Activated CD4-positive, alpha-beta T cell treated with anti-CD3 and anti-CD28 coated beads, Interleukin-2, amount 50 U/mL, for 16 hours (primary cell): ENCODE data around the gene DGKE.

ENCODE experiments used
- DNase-seq: peaks from one replicate; pipeline ENCODE4 v3.0.0-alpha.2; 2020

DGKE gene

DNA sequence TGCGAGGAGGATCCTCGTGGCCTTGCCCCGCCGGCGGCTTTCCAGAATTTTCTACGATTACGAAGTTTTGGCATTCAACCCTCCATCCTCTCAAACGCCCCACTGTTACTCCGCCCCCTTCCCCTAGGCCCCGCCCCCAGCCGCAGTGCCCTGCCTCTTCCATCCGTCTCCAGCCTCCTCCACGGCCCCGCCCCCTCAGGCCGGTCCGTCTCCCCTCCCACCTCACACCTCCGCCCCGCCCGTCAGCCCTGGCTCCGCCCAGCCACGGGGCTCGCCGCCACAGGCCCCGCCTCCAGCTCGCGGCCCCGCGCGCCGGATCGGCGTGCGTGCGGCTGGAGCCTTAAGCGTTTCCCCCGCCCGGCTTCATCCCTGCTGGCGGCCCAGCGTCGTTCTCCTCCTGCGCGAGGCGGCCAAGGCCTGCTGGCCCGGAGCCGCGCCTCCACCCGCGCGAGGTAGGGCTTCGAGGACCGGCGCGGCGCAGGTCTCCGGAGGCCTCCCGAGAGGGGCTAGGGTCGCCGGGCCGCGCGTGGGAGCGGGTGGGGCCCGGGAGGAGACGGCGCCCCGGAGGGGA is at the start of gene DGKE, which contains the start of gene C17orf67:
TSS of gene DGKE (plus strand) at position 343 of the 571 bp plus-strand sequence. CDS start 645 bp downstream, outside the sequence.
TSS of gene C17orf67 (minus strand) at position 112 of the 571 bp plus-strand sequence. CDS start 18,110 bp downstream, outside the sequence.
- DNase-seq = peak; percentile 99

DNA sequence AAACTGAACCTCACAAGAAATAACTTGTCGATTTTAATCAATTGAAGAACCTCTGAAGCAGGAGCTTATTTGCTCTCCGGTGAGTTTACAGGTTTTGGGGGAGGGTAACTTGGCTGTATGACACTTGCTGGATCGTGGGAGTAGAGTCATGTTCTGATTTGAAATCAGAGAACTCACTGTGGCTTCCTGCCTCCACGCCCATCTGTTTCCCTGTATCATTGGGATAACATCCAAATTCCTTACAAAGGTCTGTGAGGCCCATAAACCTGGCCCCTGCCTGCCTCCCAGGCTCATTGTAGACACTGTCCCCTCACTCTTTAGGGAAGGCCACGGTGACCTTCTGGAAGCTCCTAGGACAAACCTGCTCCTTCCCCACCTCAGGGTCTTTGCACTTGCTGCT is 48.5 kb upstream of the DGKE start:
- no peak for DNase-seq

GRCh38 chr17:56785997-56786680 is 47.8 kb upstream of the DGKE start:
- DNase-seq = no peak

DNA sequence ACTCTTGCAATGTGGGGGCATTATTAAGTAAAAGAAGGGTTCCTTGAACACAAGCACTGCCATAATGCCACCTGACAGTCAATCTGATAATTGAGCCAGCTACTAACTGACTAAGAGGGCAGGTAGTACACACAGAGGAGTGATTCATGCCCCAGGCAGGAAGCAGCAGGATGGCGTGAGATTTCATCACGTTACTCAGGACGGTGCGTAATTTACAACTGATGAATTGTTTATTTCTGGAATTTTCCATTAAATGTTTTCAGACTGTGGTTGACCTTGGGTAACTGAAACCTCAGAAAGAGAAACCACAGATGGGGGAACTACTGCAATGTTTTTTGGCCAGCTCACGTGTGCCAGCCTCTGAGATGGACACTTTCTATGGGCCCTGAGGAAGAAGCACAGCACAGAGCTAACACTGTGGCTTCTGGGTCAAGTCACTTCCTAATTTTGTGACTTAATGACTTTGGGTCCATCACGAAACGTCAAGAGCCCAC is 46.9 kb upstream of the DGKE start:
- peak; percentile 90 for DNase-seq

GRCh38 chr17:56792267-56792666 is 41.7 kb upstream of the DGKE start:
- no peak for DNase-seq

DNA sequence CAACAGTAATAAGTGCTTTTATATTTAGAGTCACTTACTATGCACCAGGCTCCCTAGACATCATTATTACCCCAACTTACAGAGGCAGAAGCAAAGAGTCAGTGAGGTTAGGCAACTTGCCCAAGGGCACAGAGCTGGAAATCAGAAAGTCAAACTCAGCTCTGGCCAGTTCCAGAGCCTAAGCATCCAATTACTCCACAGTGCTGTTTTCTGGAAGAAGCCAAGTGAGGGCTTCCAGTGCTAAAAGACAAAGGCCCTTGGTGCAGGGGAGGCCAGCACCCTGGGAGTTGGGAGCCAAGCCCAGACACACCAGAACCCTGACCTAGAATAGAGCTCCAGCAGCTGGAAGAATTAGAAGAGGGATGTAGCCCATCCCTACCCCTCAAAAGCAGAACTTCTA is 40.4 kb upstream of the DGKE start:
- DNase-seq = no peak

GRCh38 chr17:56793957-56794356 is 40.0 kb upstream of the DGKE start:
- DNase-seq = no peak

GRCh38 chr17:56795221-56795865 is 38.6 kb upstream of the DGKE start:
- DNase-seq = no peak

DNA sequence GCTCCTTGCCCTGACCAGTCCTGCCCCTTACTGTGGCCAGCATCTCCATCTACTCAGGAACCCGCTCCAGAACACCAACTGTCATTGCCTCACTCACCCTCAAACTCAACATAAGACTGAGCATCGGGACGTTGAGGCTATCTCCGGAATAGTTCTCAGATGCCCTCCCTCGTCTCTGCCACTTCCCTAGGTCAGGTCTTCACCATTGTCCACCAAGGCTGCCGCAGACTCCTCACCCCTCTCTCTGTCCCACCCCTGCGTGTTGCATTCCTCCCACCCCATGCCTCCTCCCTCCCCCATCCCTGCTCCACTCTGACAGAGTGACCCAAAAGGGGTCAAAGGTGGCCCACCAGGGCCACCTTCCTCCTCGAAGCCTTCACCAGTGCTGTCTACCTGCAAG is 37.4 kb upstream of the DGKE start:
- no peak for DNase-seq

GRCh38 chr17:56798916-56799315 is 35.0 kb upstream of the DGKE start:
- no peak for DNase-seq

DNA sequence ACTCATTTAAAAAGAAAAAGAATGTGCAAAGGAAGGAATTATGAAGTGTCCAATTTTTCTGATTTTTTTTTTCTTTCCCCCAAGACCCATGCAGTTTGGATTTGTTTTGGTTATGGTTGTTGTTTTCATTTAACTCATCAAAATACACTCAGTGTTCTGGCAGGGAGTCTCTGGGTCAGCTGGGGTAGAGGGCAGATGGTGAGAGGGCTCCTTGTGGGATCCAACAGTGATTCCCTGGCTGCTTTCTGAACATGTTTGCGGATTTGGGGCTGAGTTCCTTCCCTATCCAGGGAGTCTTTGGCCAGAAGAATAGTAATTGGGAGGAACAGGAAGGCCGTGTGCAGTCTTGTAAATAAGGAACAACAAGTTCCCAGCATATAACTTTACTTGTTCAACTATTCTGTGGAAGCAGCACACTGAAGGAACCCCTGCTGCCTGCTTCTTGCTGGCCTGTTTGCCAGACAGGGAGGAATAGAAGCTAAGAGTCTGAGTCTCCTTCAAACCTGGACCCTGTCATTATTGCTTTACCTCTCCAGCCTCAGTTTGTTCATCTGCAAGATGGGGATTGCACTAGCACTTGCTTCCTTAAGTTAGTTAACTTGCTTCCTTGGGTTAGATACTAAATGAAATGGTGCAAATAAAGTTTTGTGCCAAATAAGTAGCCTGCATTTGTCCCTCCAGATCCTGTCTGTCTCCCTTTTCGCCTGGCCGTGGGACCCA is 32.3 kb upstream of the DGKE start:
- DNase-seq = no peak

- no peak for DNase-seq
Observed at GRCh38 chr17:56803071-56803470, 30.9 kb upstream of the DGKE start.

- no peak for DNase-seq
Observed at GRCh38 chr17:56804454-56804853, 29.5 kb upstream of the DGKE start.

DNA sequence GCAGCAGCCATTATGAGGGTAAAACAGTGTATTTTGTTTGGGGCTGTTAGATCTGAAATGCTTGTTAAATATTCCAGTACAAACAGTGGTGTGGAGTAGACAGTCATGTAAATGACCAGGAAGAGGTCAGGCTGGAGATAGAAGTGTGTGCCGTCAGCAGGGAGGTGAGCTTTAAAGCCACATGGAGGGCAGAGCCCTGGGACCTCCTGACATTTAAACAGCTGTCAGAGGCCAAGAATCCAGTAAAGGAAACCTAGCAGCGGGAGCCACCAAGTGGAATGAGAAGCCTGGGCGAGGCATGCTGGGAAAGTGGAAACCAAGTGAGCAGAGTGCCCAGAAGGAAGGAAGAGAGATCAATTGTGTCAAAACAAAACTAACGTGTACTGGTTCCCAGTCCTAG is 27.0 kb upstream of the DGKE start:
- DNase-seq = no peak

DNA sequence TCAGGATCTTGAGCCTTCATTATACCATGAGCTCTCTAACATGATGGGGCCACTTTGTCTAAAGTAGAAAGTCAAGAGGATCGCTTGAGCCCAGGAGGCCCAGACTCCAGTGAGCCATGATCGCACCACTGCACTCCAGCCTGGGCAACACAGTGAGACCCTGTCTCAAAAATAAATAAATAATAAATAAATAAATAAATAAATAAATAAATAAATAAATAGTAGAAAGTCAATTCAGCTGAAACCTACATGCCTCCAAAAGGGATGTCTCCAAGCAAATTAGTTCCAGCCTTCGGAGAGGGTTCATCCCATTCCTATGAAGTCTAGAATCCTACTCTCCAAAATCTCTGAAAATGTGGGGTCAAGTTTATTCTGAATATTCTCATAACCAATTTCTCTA is 26.2 kb upstream of the DGKE start:
- no peak for DNase-seq

DNA sequence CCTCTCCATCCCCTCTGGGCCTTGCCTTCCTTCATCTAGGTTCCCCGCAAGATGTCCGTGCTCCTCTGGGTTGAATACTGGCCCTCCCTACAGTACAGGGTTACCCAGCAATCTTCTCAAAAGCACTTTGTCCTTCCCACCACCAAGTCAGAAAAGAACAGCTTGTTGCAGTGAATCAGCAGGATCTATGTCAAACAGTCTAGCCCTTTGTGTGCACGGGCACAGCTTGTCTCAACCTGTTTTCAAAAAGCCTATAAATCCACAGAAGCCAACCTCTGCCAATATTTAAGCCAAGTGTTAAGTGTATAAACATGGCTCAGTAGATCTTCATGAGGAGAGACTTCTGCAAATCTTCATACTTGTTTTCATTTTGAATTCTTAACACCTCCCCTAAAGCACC is 25.4 kb upstream of the DGKE start:
- DNase-seq = no peak

DNA sequence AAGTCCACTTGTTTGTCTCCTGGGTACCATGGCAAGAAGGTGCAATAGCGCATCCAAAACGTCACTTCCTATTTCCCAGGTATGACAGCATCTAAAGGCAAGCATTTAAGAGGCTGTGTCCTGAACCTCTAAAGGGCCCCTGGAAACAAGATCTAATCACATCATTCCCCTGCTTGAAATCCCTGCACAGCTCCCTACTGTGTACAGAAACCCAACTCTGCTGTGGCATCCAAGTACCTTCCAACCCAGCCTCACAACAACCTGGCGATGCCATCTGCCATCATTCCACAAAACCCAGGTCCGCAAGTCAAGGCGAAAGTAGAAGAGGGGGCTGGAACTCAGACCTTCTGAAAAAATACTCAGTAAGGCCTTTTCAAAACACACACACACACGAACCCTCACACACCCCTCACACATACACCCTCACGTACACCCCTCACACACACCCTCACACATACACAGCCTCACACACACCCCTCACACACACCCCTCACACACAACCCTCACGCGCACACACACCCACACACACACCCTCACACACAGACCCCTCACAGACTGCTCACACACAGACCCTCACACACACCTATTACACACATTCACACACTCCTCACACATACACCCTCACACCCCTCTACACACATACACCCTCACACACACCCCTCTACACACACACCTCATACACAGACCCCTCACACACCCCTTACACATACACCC is 24.7 kb upstream of the DGKE start:
- DNase-seq = no peak

GRCh38 chr17:56809820-56810179 is 24.2 kb upstream of the DGKE start:
- DNase-seq = no peak

DNA sequence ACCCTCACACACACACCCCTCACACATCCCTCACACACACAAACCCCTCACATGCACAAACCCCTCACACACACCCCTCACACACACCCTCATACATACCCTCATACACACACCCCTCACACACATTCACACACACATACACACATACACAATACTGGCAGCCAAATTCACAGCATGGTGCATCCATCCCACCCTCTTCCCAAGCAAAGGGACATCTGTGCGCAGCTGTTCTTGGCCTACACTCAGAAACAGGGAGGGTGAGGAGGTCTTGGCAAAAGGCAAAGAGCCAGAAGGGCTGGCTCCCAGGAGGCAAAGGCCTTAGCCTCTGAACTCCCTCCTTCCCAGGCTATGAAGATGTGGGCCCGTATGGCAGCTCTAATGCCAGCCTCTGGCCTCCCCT is 23.6 kb upstream of the DGKE start:
- no peak for DNase-seq

- no peak for DNase-seq
Observed at GRCh38 chr17:56810891-56811775, 22.8 kb upstream of the DGKE start.

GRCh38 chr17:56812901-56813388 is 21.0 kb upstream of the DGKE start:
- no peak for DNase-seq

- DNase-seq = peak; percentile 21
Observed at GRCh38 chr17:56815711-56816110, 18.2 kb upstream of the DGKE start.
